ENCODE results near the gene FSIP1.
A peak's percentile ranks its signal among the peaks of the same experiment; 100 is the strongest.
"Not testable (repeated sequence)": the region's sequence is repeated elsewhere in the genome, so short reads cannot be mapped to it uniquely, and the experiment has no call there.

Gene FSIP1

GRCh38 chr15:39782441-39783138 lies at the start of gene FSIP1:
TSS of gene FSIP1 (minus strand) at chr15:39782841. CDS start at chr15:39776524, 6,317 bp downstream.
- DNase-seq (ENCODE audit: low read depth in 2 of 2): peak; percentile 93 to 94

GRCh38 chr15:39830166-39830565 lies 47.5 kb upstream of the FSIP1 start:
- no peak for DNase-seq (ENCODE audit: low read depth in 2 of 2)

DNA sequence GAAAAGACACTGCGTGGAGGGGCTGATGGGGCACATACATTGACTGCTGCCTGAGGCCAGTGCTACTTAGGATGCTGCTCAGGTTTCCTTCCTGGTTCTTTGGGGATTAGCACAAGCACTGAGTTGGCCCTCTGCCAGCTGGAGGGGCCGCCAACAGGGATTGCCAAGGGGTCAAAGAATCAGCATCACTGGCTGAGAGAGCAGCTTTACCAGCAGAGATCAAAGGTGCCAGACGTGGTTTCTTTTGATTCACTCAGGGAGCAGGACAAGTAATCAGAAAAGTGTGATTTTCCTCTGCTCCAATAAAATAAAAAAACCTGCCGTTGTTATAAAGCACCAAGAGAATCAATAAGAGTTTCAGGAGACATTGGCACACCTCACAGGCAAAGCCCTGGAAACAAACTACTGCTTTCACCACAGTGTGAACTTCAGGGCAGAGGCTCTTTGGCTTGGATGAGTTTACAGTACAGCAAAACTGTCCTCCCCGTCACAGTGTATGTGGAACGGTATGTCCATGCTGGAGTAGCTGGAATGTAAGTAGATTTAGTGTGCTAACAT lies 45.8 kb upstream of the FSIP1 start:
- no peak for DNase-seq (ENCODE audit: low read depth in 2 of 2)

- no peak for DNase-seq (ENCODE audit: low read depth in 2 of 2)
These were observed 44.3 kb upstream of the FSIP1 start for GRCh38 chr15:39826975-39827374.

DNA sequence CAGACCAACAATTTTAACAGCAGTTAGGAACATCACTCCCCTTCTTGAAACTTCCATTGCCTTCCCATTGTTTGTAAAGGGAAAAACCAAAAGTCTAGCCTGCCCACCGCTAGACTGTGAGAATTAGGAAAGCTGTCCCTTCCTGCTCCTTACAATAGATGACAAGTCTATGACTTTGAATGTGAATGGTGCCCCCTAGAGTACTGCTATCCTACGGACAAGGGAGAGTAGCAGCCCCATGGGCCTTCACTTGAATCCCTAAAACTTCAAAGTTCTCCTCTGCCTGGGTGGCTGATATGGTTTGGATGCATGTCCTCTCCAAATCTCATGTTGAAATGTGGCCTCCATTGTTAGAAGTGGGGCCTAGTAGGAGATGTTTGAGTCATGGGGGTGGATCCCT lies 41.0 kb upstream of the FSIP1 start:
- DNase-seq (ENCODE audit: low read depth in 2 of 2): no peak

DNA sequence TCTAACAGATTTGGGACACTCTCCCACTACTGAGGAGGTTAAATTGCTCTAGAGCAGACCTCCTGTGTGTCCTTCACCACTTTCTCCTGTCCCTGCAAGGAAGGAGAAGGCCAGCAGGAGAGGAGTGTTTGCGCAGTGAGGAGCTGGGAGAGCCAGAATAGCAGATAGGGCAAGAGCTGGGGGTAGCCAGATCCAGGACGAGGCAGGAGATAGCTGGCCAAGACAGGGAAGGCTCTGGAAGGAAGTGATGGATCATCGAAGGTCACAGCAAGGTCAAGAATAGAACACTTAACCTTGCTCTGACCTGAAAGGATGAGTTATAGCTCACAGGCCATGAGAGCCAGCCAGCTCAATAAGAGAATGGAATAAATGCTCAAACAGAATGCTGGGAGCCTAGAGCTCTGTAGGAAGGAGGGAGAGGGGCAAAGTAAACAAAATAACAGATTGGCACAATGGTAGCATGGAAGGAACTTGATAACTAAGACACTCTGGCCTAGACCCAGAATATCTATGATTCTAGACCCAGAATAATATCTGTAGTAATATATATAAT lies 37.5 kb upstream of the FSIP1 start:
- no peak for DNase-seq (ENCODE audit: low read depth in 2 of 2)

DNA sequence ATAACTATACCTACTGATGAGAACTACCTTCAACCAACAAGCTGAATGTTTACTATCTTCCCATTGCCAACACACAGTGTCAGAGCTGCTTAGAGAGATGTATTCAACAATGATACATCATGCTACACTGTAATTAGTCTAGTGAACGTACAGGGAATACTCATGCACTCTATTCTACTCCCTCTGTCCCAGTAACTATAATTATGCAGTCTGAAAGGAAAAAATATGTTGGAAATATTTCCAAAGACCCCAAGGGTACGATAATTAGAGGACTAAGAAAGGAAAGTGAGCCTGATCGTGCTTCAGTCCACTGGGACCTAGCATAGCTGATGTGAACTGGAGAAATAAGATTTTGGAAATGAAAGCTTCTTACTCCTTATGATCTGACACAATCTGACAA lies 36.9 kb upstream of the FSIP1 start:
- DNase-seq (ENCODE audit: low read depth in 2 of 2): no peak

GRCh38 chr15:39817892-39818291 lies 35.3 kb upstream of the FSIP1 start:
- DNase-seq (ENCODE audit: low read depth in 2 of 2): no peak

GRCh38 chr15:39814489-39814888 lies 31.8 kb upstream of the FSIP1 start:
- no peak for DNase-seq (ENCODE audit: low read depth in 2 of 2)

DNA sequence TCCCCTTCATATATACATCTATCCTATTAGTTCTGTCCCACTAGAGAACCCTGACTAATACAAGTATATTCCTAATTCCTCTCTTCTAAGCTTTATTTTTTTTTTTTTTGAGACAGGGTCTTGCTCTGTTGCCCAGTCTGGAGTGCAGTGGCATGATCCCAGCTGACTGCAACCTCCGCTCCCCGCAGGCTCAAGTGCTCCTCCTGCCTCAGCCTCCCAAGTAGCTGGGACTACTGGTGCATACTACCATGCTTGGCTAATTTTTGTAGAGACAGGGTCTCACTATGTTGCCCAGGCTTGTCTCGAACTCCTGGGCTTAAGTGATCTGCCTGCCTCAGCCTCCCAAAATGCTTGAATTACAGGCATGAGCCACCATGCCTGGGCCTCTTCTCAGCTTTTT lies 30.0 kb upstream of the FSIP1 start:
- not testable (repeated sequence) for DNase-seq (ENCODE audit: low read depth in 2 of 2)

GRCh38 chr15:39808909-39809308 lies 26.3 kb upstream of the FSIP1 start:
- DNase-seq (ENCODE audit: low read depth in 2 of 2): no peak

DNA sequence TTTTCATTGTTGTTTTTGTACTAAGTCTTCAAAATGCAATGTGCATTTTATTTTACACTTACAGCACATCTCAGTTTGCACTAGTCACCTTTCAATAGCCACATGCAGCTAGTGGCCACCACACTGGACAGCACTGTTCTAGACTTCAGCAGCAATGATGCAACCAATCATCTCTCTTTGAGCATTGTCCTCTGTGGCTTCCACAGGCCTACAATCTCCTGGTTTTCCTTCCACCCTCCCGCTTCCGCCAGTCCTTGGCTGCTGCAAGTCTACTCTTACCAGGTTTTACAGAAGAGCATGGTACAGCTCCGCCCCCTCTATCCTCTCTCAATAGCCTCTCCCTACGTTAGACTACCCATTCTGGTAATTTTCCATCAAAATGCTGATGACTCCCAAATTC lies 25.1 kb upstream of the FSIP1 start:
- no peak for DNase-seq (ENCODE audit: low read depth in 2 of 2)

GRCh38 chr15:39804026-39804425 lies 21.4 kb upstream of the FSIP1 start:
- DNase-seq (ENCODE audit: low read depth in 2 of 2): no peak

DNA sequence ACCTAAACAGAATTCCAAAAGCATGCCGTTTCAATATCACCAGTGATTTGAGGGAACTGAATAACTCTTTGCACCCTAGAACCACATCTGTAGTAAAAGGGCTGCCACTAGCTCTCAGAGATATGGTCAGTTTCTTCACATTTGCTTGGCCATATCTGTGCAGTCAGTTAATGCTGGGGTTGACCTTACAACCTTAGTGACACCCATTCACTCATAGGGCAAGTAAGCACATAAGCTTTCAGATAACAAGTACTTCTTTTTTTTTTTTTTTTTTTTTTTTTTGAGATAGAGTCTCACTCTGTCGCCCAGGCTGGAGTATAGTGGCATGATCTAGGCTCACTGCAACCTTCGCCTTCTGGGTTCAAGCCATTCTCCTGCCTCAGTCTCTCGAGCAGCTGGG lies 20.4 kb upstream of the FSIP1 start:
- DNase-seq (ENCODE audit: low read depth in 2 of 2): no peak

DNA sequence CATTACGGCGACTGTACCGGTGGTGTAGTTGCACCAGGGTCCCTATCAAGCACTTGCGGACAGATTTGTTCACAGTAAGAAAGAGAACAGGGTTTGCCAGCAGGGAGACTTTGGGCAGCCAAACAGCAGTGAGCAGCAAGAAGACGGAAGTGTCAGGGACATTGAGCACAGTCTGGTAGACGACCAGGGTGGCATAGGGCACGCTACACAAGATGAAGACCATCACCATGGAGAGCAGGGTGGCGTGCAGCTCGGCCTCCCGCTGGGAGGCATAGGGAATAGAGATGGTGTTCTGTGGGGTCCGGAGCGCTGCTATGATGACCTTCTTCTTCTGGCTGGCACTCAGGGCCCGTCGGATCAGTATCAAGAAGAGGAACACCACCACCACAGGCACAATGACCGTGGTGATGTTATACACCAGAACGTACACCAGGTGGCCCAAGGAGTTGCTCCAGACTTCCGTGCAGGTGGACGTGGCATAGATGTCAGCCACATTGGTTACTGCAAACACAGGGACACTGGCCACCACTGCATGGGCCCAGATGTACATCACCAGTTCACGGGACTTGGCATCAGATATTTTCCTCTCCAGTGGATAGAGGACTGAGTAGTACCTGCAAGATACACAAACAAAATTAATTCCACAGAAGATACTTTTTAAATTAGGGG lies 19.1 kb upstream of the FSIP1 start:
- DNase-seq (ENCODE audit: low read depth in 2 of 2): no peak

DNA sequence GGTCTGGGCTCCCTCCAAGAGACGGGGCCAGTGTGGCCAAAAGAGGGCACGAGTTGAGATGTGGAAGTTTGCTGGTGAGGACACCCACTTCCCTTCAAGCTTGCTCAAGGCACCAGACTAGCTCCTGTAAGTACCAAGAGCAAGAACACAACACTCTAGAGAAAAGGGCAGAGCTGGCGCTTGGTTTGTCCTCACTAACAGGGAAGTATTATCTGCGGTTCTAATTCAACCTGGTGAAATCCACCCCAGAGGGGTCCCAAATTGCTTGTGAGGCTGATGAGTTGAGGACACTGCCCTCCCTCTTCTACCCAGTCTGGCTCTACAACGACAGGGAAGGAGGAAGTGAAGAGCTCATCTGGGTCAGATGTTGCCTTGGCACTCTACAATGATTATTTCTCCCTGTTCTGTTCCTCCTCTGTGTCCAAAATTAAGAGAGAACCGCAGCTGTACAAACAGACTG lies 16.9 kb upstream of the FSIP1 start:
- no peak for DNase-seq (ENCODE audit: low read depth in 2 of 2)

DNA sequence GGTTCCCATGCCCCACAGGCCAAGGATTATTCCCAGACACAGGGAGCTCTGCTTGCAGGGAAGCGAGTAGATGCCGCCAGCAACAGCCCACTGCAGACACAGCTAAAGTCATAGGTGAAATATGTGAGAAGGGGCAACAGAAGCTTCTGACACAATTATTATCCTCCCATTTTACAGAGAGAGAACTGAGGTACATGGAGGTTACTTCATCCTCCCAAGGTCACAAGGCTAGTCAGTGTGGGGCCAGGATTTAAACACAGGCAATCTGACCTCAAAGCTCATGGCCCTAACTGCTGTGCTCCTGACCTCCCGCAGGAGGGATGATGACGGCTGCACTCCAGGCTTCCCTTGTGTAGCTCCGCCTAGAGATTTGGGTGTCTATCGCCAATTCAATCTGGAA lies 15.7 kb upstream of the FSIP1 start:
- DNase-seq (ENCODE audit: low read depth in 2 of 2): no peak

- no peak for DNase-seq (ENCODE audit: low read depth in 2 of 2)
These were observed 14.8 kb upstream of the FSIP1 start for GRCh38 chr15:39797407-39797806.

DNA sequence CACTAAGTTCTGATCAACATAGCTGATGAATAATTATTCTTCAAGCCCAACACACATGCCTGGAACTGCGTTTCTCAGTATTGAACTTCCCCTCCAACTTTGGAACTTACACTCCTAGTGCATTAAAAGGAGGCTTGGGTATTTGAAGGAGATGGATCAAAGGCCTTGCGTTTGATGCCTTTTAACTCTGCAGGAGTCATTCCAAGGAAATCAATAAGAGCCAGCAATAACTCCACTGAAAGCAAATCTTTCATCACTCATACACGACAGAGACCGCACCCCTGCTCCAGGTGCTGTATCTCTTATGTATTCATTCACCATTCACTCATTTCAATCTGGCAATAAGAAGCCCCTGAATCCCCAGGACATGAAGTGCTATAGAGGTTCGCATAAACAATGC lies 14.0 kb upstream of the FSIP1 start:
- DNase-seq (ENCODE audit: low read depth in 2 of 2): no peak

- no peak for DNase-seq (ENCODE audit: low read depth in 2 of 2)
These were observed 12.8 kb upstream of the FSIP1 start for GRCh38 chr15:39795486-39795885.

GRCh38 chr15:39794954-39795353 lies 12.3 kb upstream of the FSIP1 start:
- DNase-seq (ENCODE audit: low read depth in 2 of 2): no peak

GRCh38 chr15:39793923-39794322 lies 11.3 kb upstream of the FSIP1 start:
- no peak for DNase-seq (ENCODE audit: low read depth in 2 of 2)

GRCh38 chr15:39792844-39793335 lies 10.2 kb upstream of the FSIP1 start:
- DNase-seq (ENCODE audit: low read depth in 2 of 2): no peak

Data from stimulated activated CD8-positive, alpha-beta memory T cell treated with anti-CD3 and anti-CD28 coated beads, Interleukin-15, amount 100 ng/mL, for 48 hours (primary cell).